D721Med (cell line): ENCODE data around the gene GNAO1.

Experiments
- DNase-seq: peaks from one replicate; pipeline ENCODE4 v3.0.0; 2011; ENCODE audit warnings: low spot score; ENCODE audit not compliant: insufficient read length
- FAIRE-seq: peaks from 2 replicates; lab custom pipeline; 2011; peaks lifted over from hg19 to GRCh38; lab: Jason Lieb, UNC
- CTCF ChIP-seq: IDR thresholded peaks from 2 replicates; pipeline ENCODE4 v1.5.1; 2012; ENCODE audit warnings: mild to moderate bottlenecking, control low read depth; ENCODE audit not compliant: insufficient read depth; ENCODE audit errors: missing control alignments

GNAO1 gene

DNA sequence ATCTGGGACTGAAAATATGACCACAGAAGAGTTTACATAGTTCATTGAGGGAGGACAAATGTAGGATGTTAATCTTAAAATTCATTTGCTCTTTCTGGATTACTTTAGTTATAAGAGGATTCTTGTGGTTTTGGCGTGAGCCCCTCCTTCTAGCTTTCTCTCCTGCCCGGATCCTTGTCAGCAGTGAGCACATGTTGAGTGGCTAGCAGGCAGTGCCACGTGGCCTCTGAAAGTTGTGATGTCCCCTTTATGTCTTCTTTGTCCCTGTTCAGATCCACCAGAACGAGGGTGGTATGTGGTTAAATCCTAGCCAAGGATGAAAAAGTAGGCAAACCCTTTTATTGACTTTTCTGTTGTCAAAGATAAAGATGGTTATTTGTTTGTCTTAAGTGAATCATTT, 83.8 kb downstream of the GNAO1 start:
- TF ChIP-seq CTCF, result no peak
- no peak for DNase-seq
- no peak for FAIRE-seq

DNA sequence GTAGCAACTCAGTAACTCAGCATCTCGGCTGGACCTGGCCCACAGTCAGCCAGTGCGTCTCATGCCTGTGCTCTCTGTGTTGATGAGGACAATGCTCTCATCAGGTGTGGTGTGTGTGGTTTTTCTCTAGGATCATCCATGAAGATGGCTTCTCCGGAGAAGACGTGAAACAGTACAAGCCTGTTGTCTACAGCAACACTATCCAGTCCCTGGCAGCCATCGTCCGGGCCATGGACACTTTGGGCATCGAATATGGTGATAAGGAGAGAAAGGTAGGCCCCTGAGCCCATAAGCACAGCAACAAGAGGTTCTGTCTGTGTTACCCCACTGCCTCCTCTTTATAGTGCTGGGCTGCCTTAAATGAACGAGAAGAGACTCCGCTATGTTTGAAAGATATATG, 84.5 kb downstream of the GNAO1 start:
- DNase-seq (no peak), FAIRE-seq (no peak)
- no peak for TF ChIP-seq CTCF

DNA sequence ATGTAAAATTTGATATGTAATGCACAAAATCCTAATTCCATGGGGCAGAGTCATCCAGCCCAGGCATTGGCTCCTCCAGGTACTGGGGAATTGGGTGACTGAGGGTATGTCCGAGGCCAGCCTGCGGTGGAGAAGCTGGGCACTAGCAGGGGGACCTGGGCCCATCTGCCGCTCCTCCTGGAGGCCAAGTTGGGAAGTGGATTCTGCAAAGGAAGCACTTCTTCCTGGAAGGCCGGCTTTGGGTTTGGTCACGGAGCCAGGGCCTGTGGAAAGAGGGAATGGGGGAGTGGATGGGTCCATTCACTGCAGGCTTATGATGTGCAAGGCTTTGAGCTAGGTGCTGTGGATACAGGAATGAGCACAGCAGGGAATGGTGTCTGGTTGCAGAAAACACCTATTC, 85.8 kb downstream of the GNAO1 start:
- no peak for TF ChIP-seq CTCF
- no peak for FAIRE-seq
- DNase-seq, result no peak

DNA sequence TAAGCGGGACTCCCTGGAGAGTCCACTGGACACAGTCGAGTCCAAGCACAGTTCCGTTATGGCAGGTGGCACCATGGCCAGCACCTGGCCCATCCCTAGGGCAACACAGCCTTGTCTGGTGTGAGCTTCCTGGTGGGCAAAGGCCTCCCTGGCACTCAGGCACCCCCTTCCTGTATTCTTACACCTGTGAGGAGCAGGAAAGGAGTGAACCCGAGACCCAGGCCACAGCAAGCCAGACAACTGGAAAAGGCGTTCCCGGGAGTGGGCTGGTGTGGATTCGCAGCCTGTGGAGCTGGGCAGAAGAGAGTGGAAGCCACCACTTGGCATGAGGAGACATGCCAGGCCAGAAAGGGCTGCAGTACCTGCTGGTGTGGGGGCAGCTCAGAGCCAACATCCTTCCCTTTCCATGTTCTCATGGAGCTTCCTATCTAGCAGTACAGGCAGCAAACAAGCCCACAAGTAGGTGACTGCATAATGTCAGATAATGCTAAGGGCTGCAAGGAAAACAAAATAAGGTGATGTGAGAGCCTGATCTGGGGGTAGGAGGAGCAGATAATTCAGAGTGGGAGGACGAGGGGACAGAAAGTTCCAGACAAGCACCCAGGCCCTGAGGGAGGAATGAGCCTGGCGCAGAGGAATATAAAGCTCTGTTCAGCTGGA, 87.0 kb downstream of the GNAO1 start:
- DNase-seq, result no peak
- FAIRE-seq, result no peak
- TF ChIP-seq CTCF, result no peak

DNA sequence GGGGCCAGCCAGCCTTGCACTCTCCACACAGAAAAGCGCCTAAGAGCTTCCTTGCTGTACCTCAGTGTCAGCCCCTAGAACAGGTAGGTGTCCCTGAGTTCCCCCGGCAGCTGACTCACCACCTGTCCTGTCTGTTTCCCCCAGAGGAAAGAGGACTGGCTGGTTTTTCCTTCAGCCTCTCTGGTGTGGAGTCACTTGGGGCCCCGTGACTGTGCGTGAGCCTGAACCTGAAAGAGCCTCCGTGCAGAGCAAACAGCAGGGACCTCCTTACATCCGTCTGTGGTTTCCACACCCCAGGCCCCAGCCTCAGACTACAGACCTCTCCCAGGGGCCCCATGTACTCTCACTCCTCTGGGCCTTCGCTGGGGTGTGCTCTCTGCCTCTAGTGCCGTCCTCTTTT, 87.8 kb downstream of the GNAO1 start:
- no peak for FAIRE-seq
- no peak for TF ChIP-seq CTCF
- DNase-seq, result no peak

DNA sequence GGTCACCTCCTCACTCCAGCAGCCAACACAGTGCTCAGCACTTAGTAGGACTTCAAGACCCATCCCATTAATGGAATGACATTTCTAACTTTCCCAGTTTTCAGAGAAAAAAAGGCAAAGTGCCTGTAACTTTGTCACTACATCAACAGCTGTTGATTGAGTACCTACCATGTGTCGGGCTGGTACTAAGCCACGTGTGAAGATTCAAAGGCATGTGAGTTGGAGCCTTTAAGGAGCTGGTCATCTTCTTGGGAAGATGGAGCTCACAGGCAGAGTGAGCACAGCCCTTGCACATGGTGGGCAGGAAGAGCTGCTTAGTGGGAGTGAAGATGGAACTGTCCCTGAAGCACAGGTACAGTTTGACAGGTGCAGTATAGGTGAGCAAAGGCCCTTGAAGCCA, 88.6 kb downstream of the GNAO1 start:
- no peak for TF ChIP-seq CTCF
- DNase-seq, result no peak
- FAIRE-seq, result no peak

DNA sequence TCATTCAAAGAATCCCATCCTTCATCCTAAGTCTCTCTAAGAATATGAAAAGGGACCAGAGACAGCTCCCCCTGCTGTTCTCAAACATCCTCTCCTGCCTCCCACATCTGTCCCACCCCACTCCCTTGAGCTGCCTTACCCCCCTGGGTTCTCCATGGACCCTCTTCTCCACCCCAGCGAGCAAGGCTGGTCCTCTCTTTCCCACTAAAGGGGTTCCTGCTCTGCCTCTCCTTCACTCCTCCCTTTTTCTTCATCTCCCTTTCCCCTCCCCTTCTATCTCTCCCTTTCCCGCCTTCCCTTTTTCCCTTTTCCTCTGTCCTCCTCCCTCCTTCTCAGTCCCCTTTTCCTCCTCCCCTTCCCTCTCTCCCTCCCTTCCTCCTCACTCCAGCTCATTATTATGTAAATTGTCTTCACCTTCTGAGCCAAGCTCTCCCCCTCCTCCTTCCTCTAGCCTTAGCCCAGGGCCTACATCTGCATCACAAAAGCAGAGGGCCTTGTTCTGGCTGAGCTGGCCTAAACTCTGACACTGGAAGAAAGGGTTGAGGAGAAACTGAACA, 90.0 kb downstream of the GNAO1 start:
- FAIRE-seq (no peak), DNase-seq (no peak)
- TF ChIP-seq CTCF, result peak; percentile 15
